ENCODE measurements around the gene WASL.
"Not testable (repeated sequence)": the region's sequence is repeated elsewhere in the genome, so short reads cannot be mapped to it uniquely, and the experiment has no call there.

Gene WASL

GRCh38 chr7:123748734-123749536, at the start of gene WASL:
Gene WASL (minus strand): TSS chr7:123749003. CDS start chr7:123748734, 269 bp downstream.
- DNase-seq, result peak; percentile 81 to 86

GRCh38 chr7:123797673-123798531, 49.1 kb upstream of the WASL start:
- DNase-seq, result peak; percentile 39 to 88

- no peak for DNase-seq
These were observed 47.8 kb upstream of the WASL start for GRCh38 chr7:123796568-123796967.

- DNase-seq, result no peak
These were observed 47.1 kb upstream of the WASL start for GRCh38 chr7:123795917-123796316.

- not testable (repeated sequence) for DNase-seq
These were observed 46.3 kb upstream of the WASL start for GRCh38 chr7:123795116-123795515.

GRCh38 chr7:123792547-123792946, 43.7 kb upstream of the WASL start:
- no peak for DNase-seq

- DNase-seq, result no peak
These were observed 42.2 kb upstream of the WASL start for GRCh38 chr7:123791001-123791400.

GRCh38 chr7:123789817-123790216, 41.0 kb upstream of the WASL start:
- no peak for DNase-seq

- no peak for DNase-seq
These were observed 40.5 kb upstream of the WASL start for GRCh38 chr7:123789206-123789784.

GRCh38 chr7:123788584-123788983, 39.8 kb upstream of the WASL start:
- DNase-seq, result no peak

GRCh38 chr7:123787220-123788007, 38.6 kb upstream of the WASL start:
- DNase-seq, result no peak

GRCh38 chr7:123784263-123784662, 35.5 kb upstream of the WASL start:
- DNase-seq, result no peak

GRCh38 chr7:123783820-123784219, 35.0 kb upstream of the WASL start:
- DNase-seq, result no peak

GRCh38 chr7:123782071-123782798, 33.4 kb upstream of the WASL start:
- DNase-seq, result no peak

- not testable (repeated sequence) for DNase-seq
These were observed 31.7 kb upstream of the WASL start for GRCh38 chr7:123780472-123780871.

GRCh38 chr7:123774496-123774895, 25.7 kb upstream of the WASL start:
- DNase-seq, result no peak

GRCh38 chr7:123773481-123773880, 24.7 kb upstream of the WASL start:
- no peak for DNase-seq

GRCh38 chr7:123772652-123773051, 23.8 kb upstream of the WASL start:
- DNase-seq, result no peak

GRCh38 chr7:123771846-123772245, 23.0 kb upstream of the WASL start:
- no peak for DNase-seq

GRCh38 chr7:123771256-123771655, 22.5 kb upstream of the WASL start:
- DNase-seq, result no peak

GRCh38 chr7:123770378-123770777, 21.6 kb upstream of the WASL start:
- DNase-seq, result no peak

GRCh38 chr7:123769371-123769770, 20.6 kb upstream of the WASL start:
- DNase-seq, result peak in 1 of 2 experiments; percentile 9
